Fibroblast of skin of right quadriceps (primary cell): ENCODE data around the gene SLIT1.
"Not testable (repeated sequence)": the region's sequence is repeated elsewhere in the genome, so short reads cannot be mapped to it uniquely, and the experiment has no call there.

Experiments
- DNase-seq: peaks from one replicate; pipeline ENCODE4 v3.0.0-alpha.2; 2013

Gene SLIT1

DNA sequence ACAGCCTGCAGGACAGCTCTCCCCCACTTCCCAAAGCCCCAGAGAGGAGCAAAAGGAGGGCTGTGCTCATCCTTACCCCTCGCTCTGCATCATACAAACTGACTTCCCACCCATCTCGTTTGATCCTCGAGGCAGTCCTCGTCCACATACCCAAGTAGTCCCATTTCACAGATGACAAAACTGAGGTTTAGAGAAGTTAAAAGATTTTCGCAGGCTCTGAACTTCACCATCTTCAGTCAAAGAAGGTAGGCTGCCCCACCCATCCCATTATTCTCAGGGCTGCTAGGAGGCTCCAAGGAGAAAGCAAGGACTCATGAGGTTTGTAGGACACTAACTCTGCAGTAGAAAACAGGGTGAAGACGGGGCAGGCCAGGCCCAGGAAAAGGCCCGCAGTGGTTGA, 147.1 kb downstream of the SLIT1 start:
- no peak for DNase-seq

GRCh38 chr10:97037365-97038361, 148.1 kb downstream of the SLIT1 start:
- DNase-seq, result peak; percentile 76

- DNase-seq, result no peak
Observed at GRCh38 chr10:97034958-97035769, 150.6 kb downstream of the SLIT1 start.

DNA sequence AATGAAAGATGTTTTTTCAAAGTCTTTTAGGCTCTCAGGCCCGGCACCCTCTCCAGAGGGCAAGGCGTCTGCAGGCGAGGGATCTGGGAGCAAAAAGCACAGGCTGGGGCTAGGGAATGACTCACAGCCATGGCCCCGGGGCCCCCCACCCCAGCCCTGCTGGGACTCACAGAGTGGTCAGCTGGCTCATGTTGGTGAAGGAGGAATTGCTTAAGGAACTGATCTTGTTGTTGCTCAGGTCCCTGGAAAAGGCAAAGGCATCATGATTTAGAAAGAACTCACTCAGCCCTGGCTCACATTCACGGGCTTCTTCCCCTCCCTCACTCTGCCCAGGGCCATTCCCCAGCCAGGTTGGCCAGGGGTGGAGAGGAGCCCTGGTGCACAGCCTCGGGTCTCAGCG, 151.5 kb downstream of the SLIT1 start:
- DNase-seq, result no peak

DNA sequence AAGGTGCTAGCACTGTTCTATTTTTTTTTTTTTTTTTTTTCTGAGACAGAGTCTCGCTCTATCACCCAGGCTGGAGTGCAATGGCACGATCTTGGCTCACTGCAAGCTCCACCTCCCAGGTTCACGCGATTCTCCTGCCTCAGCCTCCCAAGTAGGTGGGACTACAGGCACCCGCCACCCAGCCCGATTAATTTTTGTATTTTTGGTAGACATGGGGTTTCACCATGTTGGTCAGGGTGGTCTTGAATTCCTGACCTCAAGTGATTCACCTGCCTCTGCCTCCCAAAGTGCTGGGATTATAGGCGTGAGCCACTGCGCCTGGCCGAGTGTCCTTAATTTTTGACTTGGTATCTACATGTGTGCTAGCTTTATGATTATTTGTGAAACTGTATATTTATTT, 151.9 kb downstream of the SLIT1 start:
- DNase-seq, result not testable (repeated sequence)

GRCh38 chr10:97032624-97033023, 153.1 kb downstream of the SLIT1 start:
- no peak for DNase-seq

GRCh38 chr10:97031459-97031858, 154.3 kb downstream of the SLIT1 start:
- DNase-seq, result no peak

GRCh38 chr10:97030894-97031293, 154.9 kb downstream of the SLIT1 start:
- no peak for DNase-seq

- DNase-seq, result no peak
Observed at GRCh38 chr10:97029271-97029670, 156.5 kb downstream of the SLIT1 start.

- DNase-seq, result no peak
Observed at GRCh38 chr10:97028832-97029178, 157.0 kb downstream of the SLIT1 start.

- DNase-seq, result peak; percentile 54
Observed at GRCh38 chr10:97028126-97028831, 157.5 kb downstream of the SLIT1 start.

- peak; percentile 32 for DNase-seq
Observed at GRCh38 chr10:97025613-97026242, 160.0 kb downstream of the SLIT1 start.

- peak; percentile 70 for DNase-seq
Observed at GRCh38 chr10:97024168-97025073, 161.3 kb downstream of the SLIT1 start.

- DNase-seq, result peak; percentile 7
Observed at GRCh38 chr10:97023401-97024167, 162.2 kb downstream of the SLIT1 start.

GRCh38 chr10:97022616-97023015, 163.1 kb downstream of the SLIT1 start:
- no peak for DNase-seq

- peak; percentile 10 for DNase-seq
Observed at GRCh38 chr10:97020452-97021400, 165.0 kb downstream of the SLIT1 start.

- DNase-seq, result no peak
Observed at GRCh38 chr10:97019213-97019844, 166.4 kb downstream of the SLIT1 start.

- no peak for DNase-seq
Observed at GRCh38 chr10:97018251-97019212, 167.2 kb downstream of the SLIT1 start.
